Measurements from ENCODE around the gene KCNG4.

DNA sequence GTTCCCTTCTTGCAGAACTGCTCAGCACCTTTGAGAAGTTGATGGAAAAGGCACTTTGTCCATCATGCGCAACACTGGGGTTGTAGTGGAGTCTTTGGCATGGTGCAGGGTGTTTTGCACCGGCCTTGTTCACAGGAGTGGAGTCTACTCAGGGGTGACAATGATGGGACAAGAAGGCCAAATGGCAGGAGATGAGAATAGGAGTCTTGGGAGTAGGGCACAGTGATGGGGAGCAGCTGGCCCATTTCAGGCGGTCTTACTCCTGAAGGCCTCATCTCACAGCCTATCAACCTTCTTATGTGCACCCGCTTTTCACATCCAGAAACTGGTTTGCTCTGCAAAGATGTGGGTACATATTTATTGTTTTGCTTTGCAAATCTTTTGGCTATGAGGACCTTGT lies 13.4 kb upstream of the KCNG4 start:
- TF ChIP-seq POLR2A (IDR thresholded peaks at IDR 0.05; ENCODE audit: control extremely low read depth in 1 of 2, low read depth in 2 of 2, low read length in 2 of 2) (no peak), PHF8 (conservative IDR thresholded peaks at IDR 0.05; ENCODE audit: low read depth, low read length) (no peak)
- TF ChIP-seq, protein P1, sequence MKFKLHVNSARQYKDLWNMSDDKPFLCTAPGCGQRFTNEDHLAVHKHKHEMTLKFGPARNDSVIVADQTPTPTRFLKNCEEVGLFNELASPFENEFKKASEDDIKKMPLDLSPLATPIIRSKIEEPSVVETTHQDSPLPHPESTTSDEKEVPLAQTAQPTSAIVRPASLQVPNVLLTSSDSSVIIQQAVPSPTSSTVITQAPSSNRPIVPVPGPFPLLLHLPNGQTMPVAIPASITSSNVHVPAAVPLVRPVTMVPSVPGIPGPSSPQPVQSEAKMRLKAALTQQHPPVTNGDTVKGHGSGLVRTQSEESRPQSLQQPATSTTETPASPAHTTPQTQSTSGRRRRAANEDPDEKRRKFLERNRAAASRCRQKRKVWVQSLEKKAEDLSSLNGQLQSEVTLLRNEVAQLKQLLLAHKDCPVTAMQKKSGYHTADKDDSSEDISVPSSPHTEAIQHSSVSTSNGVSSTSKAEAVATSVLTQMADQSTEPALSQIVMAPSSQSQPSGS (IDR thresholded peaks at IDR 0.05; ENCODE audit: low read length), result no peak
- TF ChIP-seq, protein P2, sequence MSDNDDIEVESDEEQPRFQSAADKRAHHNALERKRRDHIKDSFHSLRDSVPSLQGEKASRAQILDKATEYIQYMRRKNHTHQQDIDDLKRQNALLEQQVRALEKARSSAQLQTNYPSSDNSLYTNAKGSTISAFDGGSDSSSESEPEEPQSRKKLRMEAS (IDR thresholded peaks at IDR 0.05), result no peak

Data from H1 (cell line).